Stimulated activated CD4-positive, alpha-beta T cell treated with anti-CD3 and anti-CD28 coated beads, Interleukin-12 subunit alpha, Interleukin-12 subunit beta, amount 100 ng/mL, for 4 hours (primary cell): ENCODE data around the gene TIMM44.

Experiments
- DNase-seq: peaks from one replicate; pipeline ENCODE4 v3.0.0-alpha.2; 2020

TIMM44 gene

DNA sequence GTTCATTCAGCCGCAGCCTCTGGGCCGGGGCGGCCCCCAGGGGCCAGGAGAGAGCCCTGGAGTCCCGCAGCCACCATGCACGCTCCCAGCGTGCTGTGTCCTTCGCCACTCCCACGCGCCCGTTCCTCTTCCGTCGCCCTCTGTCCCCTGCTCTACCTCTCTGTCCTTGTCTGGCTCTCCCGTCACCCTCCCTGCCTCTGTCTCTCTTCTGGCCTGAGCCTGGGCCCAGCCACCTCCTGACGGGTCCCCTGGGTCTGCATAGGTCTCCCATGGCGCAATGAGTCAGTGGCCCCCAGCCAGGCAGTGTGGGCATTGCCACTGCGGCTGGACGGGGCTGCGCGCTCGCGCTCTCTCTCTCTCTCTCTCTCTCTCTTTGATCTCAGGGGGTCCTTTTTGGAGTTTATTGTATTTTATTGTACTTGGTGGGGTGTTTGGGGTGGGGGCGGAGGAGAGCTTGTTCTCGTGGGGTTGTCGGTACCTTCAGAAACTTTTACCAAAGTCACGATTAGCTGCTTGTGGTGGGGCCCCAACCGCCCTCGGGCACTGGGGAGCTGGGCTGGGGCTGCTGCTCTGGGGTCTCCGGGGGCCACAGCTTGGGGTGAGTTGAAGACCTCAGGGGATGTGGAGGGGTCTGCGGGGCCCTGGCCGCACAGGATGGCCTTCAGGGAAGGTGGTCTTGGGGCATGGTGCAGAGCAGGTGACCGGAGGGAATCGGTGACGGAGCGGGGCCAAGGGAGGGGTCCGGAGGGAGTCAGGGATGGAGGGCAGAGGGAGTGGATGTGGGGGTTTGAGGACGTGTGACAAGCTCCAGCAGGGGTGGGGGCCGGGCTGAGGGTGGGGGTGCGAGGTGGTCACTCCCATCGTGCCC, 30.5 kb downstream of the TIMM44 start:
- DNase-seq = no peak

DNA sequence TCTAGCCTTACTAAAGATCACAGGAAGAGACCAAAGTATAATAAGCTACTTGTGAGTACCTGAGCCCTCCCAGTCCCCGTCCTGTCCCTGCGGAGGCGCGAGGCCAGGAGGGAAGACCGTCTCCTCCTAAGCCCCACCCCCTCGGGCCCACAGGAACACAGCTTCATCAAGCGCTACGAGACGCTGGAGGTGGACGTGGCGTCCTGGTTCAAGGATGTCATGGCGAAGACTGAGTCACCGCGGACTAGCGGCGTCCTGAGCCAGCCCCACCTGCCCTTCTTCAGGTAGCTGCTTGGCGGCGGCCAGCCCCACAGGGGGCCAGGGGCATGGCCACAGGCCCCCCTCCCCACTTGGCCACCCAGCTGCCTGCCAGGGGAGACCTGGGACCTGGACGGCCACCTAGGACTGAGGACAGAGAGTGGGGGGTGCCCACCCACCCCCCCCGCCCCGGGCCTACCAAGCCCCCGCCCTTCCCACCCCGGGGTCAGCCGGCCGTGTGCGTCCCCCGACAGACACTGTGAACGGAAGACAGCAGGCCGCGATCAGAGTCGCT, 31.2 kb downstream of the TIMM44 start:
- DNase-seq = no peak

DNA sequence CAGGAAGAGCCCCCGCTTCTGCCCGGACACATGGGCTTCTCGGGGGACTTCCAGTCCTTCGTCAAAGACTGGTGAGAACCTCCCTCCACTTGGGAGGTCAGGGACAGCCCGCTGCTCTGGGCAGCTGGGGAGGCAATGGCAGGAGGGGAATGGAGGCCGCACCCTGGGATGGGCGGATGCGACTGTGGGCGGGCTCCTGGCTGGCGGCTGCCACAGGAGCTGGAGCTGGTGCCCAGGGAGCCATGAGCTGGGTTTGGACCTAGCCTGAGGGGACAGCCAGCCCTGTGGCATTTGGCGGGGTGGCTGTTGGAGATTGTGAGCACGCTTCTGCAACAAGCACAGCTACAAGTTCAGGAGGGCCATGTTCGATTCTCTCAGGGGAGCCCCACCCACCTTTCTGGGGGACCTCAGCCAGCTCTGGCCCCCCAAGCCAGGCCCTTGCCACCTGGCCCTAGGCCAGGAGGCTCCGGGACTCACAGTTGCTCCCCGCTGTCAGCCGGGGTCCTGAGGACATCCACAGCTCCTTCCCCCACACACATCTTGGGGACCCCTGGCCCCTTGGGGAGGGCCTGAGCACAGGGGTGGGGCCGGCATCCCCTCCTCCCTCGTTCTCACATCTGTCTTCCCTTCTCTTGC, 31.8 kb downstream of the TIMM44 start:
- DNase-seq = no peak

DNA sequence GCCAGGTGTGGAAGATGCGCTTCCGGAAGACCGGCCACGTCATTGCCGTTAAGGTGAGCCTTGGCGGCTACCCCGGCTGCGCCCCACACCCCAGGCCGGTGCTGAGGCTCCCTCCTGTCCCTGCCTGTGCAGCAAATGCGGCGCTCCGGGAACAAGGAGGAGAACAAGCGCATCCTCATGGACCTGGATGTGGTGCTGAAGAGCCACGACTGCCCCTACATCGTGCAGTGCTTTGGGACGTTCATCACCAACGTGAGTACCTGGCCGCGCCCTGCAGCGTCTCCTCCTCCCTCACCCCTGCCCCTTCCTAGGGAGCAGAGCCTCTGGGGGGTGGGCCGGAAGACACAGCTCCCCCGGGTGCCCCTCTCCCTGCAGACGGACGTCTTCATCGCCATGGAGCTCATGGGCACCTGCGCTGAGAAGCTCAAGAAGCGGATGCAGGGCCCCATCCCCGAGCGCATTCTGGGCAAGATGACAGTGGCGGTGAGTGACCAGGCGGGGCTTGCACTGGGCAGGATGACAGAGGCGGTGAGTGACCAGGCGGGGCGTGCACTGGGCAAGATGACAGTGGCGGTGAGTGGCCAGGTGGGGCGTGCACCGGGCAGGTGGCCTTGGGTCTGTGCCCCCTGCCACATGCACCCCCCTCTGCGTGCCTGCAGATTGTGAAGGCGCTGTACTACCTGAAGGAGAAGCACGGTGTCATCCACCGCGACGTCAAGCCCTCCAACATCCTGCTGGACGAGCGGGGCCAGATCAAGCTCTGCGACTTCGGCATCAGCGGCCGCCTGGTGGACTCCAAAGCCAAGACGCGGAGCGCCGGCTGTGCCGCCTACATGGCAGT, 32.9 kb downstream of the TIMM44 start:
- DNase-seq = no peak

DNA sequence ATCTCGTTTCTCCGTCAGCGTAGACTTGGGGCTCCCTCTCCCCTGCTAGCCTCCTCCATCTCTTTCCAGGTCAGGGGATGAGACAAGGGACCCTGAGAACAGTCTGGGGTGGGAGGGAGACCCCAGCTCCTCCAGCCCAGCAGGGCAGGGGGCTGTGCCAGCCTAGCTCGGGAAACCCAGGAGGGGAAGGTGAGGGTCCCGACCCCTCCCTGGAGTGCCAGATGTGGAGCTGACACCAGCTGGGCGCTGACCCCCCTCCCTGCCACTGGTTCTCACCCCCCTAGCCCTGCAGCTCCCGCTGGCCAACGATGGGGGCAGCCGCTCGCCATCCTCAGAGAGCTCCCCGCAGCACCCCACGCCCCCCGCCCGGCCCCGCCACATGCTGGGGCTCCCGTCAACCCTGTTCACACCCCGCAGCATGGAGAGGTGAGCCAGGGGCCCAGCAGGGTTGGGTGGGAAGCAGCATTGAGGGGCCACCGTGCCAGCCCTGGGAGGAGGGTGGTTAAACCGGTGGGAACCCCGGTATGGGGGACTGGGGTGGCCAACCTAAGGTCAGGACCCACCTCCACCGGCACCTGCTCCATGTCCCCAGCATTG, 33.9 kb downstream of the TIMM44 start:
- no peak for DNase-seq

DNA sequence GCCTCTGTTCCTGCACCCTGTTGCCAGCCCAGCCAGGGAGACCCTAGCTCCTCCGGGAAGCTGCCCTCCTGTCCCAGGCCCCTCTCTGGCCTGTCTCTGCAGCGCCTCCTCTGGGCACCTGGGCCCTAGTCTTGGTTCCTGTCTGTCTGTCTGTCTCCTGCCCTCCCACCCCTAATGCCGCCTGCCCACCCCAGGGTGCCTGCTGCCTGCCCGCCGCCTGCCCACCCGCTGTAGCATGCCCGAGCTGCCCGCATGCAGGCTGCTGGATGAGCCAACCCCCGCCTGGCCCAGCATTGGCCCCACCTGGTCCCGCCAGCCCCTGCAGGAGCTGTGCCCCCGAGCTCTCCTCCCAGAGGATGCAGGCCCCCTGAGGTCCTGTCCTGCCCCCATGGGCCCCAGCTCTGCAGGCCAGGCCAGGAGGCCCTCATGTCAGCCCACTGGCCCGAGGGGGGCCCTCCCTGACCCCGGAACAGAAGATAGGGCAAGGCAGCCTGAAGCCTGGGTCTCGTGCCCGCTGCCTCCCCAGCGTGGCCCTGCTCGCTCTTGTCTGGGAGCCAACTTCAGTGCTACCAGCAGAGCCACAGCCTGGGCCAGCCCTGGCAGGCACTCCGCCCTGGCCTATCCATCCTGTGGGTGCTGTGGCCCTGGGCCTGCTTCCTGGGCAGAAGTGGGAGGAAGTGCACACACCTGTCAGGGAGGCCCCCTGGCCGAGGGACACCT, 34.6 kb downstream of the TIMM44 start:
- DNase-seq = no peak

DNA sequence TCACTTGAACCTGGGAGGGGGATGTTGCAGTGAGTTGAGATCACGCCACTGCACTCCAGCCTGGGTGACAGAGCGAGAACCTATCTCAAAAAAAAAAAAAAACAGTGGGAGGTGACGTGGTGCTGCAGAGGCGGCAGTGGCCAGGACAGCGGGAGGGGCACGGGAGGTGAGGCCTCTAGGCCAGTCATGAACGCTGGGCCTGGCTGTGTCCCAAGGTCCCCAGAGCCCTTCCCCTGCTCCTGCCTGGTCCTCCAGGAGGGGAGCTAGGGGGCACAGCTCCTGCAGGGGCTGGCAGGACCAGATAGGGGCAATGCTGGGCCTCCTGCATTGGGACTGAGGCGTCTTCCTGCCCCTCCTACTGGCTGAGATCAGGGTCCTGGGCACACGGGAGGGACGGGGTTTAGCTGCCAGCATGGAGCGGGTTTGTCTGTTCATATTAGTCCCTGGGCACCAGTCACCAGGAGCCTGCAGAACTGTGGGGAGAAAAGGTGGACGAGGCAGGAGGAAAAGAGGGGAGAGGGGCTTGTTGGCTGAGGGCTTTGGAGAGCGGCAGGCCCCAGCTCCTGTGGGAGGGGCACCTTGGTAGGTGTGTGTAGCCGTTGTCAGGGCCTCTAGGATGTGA, 35.3 kb downstream of the TIMM44 start:
- DNase-seq = no peak

DNA sequence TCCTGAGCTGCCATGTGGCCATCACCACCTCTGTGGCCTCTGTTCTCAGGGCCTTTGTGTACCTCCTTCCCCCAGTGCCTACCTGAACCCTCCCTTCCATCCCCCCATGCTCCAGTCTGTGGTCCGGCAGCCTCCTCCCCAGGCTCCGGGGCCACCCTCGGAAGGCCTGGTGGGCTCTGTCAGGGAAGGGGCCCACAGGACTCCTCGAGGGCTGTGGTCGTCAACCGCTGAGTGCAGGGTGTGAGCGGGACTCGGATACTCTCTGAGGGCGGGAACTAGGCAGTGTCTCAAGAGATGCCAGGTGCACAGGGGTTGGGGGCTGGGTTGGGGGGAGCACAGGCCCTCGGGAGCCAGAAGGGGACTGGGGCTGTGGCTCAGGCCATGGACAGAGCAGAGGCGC, 35.9 kb downstream of the TIMM44 start:
- DNase-seq = no peak

DNA sequence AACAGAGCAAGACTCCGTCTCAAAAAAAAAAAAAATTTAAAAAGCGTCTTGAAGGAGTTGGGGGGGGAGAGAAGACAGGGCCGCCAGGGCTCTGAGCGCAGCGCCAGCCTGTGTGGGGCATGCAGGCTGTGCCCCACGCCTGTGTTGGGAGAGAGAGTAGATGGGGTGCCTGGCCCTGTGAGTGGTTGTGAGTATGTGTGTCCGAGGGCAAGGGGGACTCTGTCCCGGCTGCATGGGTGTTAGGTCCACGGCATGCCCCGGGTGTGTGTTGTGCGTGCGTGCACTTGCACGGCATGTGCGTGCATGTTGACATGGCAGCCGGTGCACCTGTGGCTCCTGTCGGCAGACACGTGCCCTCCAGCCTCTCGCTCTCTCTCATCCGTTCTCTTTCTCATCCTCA, 36.3 kb downstream of the TIMM44 start:
- no peak for DNase-seq

DNA sequence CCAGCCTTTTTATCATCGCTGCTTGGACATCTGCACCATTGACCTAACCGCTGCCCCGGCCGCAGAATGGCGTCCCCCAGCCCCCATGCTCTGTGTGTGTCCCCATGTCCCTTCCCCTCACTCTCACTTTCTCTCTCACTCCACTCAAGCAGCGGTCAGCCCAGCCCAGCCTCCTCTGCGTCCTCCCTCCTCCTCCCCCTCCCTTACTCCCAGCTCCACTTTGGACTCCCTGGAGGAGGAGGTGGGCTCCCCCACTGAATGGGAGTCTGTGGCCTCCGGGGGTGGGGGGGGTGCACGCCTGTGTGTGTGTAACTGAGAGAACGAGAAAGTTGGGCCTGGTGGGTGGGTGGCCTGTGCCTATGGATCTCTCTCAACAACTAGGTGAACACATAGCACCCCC, 37.6 kb downstream of the TIMM44 start:
- DNase-seq = no peak

DNA sequence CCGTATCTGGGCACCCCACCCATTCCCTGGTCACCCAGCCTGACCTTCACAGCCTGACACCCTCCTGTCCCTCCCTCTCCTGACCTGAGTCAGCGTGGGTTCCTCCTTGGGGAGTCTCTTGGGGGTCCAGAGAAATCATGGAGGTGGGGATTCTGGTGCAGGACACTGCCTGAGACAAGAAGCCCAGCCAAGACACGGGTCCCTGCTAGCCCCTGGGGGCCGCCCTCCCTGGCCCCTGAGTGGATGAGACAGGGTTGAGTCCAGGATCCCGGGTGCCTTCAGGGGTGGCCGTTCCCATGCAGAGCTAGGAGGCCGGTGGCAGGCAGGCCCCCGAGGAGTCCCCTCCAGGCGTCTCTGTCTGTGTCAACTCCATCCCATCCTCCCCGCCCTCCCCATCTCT, 38.2 kb downstream of the TIMM44 start:
- no peak for DNase-seq

DNA sequence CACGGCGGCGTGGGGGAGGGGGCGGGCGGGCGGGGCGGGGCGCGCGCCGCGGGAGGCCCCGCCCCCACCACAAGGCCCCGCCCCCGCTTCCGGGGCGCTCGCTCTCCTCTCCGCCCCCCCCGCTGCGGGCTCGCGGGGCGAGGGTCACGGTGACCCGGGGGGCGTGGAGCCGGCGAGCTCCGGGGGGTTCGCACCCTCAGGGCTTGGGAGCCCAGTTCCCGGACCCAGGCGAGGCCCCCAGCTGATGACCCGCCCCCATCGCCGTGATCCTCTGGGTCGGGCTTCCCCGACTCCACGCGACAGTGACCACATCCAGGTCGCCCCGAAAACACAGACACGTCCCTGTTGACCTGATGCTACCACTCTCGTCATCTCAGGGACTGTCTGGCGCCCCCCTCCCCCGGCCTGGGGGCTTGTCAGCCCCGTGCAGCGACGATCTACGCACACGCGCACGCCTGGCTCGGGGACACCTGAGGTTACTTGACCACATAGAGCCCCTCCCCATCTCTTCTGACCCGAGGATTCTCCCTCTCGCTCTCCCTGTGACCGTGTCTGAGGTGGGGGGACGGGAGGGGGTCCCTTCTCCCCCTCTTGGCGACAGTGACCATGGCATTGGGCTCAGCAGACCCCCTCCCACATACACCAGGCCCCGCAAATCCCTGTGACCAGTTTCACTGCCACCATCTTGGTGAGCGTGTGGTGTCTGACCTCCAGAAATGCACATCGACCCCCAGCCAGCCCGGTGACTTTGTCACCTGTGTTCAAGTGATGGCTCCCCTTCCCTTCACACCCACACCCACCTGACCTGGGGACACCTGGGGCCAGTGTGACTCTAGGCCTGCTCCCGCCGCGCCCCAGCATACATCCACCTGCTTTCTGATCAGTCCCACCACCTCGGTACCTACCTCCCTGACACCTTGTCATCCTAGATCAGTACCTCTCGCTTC, 39.1 kb downstream of the TIMM44 start:
- DNase-seq = no peak

DNA sequence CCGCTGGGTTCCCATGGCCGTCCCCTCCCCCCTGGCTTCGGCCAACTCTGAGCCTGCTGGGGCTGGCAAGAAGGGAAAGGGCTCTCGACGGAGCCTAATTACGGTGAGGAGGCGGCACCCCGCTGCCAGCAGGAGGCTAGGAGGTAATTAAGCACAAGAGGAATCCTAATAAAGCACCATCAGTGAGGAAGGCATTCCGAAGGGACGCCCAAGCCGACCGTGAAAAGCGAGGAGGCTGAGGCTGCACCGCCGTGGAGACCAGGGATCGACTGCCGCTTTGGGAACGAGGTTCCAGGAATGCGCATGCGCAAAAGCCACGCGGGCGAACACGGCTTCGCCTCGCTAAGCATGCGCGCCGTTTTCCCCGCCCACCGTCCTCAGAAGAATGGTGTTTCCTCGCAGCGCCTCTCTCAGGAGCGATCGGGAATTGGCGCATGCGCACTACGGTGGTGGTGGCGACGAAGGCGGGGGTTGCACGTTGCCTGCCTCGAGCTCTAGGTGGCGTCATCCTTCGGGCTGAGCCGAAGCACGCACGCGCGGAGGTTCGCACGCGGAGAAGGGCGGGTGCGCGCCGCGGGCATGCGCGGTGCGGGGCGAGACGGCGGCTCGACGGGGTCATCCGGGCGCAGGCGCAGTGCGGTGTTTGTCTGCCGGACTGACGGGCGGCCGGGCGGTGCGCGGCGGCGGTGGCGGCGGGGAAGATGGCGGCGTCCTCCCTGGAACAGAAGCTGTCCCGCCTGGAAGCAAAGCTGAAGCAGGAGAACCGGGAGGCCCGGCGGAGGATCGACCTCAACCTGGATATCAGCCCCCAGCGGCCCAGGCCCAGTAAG, 40.0 kb downstream of the TIMM44 start, which contains the start of gene MAP2K7:
TSS of gene MAP2K7 (plus strand) at position 634 of the 830 bp plus-strand sequence. CDS start at position 702, 68 bp downstream.
- DNase-seq = peak; percentile 100

DNA sequence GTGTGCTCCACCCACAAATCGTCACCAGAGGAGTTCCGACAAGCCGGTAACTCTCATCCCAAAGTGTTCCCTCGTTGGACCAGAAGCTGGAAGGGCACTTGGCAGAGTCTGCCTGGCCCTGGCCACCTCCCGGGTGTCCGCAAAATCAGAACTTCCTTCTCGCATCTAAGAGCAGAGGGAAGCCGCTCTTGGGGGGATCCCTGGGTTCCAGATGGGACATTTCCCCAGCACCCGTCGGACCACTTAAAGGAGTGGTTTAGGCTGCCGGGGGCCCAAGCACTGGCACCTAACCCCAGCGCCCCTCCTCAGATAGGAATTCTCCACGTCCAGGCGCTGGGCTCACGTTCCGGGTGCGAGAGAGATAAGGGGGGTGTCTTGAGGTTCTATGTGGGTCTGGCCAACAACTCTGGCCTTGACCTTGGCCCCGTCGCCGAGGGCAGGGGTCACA, 40.6 kb downstream of the TIMM44 start:
- no peak for DNase-seq

DNA sequence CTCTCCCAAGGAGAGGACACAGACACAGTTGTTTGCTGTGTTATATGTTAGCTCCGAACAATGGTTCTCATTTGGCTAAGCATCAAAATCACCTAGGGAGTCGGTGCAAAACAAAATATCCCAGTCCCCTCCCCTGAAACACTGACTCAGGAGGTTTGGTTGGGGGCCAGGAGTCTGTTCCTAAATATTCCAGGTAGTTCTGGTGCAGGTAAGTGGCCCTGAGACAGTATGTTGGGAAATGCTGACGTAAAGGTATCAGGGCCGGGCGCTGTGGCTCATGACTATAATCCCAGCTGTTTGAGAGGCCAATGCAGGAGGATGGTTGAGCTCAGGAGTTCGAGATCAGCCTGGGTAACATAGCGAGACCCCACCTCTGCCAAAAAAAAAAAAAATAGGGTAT, 42.1 kb downstream of the TIMM44 start:
- no peak for DNase-seq

DNA sequence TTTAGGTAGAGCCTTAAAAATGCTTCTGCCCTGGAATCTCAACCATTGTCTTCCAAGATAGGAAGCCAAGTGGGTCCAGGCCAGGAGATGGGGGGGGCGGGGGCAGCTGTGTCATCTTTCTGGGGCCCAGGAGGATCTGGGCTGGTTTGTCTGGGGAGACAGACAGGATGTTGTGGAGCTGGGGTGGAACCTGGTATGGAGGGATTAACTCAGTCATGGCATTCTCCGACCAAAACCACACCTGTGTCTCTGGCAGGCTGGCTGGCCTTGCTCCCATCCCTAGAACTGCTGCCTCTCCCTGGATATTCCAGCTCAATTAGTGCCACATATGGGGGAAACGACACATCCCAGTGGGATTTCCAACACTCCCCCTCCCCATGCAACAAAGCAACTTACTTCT, 42.5 kb downstream of the TIMM44 start:
- DNase-seq = no peak

DNA sequence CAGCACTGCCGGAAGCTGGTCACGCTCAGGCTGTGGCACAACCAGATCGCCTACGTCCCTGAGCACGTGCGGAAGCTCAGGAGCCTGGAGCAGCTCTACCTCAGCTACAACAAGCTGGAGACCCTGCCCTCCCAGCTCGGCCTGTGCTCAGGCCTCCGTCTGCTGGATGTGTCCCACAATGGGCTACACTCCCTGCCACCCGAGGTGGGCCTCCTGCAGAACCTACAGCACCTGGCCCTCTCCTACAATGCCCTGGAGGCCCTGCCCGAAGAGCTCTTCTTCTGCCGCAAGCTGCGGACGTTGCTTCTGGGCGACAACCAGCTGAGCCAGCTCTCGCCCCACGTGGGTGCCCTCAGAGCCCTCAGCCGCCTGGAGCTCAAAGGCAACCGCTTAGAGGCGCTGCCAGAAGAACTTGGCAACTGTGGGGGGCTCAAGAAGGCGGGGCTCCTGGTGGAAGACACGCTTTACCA, 43.0 kb downstream of the TIMM44 start:
- DNase-seq = no peak

DNA sequence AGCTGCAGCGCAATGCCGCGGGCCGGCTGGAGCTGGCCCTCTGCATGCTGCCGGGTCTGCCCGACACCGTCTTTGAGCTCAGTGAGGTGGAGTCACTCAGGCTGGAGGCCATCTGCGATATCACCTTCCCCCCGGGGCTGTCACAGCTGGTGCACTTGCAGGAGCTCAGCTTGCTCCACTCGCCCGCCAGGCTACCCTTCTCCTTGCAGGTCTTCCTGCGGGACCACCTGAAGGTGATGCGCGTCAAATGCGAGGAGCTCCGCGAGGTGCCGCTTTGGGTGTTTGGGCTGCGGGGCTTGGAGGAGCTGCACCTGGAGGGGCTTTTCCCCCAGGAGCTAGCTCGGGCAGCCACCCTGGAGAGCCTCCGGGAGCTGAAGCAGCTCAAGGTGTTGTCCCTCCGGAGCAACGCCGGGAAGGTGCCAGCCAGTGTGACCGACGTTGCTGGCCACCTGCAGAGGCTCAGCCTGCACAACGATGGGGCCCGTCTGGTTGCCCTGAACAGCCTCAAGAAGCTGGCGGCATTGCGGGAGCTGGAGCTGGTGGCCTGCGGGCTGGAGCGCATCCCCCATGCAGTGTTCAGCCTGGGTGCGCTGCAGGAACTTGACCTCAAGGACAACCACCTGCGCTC, 43.6 kb downstream of the TIMM44 start:
- no peak for DNase-seq

DNA sequence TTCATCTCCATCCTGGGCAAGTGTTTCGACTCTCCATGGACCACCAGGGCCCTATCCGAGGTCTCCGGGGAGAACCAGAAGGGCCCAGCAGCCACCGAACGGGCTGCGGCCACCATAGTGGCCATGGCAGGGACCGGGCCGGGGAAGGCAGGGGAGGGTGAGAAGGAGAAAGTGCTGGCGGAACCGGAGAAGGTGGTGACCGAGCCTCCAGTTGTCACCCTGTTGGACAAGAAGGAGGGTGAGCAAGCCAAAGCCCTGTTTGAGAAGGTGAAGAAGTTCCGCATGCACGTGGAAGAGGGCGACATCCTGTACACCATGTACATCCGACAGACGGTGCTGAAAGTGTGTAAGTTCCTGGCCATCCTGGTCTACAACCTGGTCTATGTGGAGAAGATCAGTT, 44.5 kb downstream of the TIMM44 start:
- DNase-seq = no peak
